ENCODE results near the gene COQ9. TPM values are rescaled to one million over a fixed set of nuclear protein-coding genes. Genes with fewer than 3 reads are reported as not detected.

Gene COQ9
- total and polyA plus RNA-seq, 2 of the 4 experiments (the other 2 are of a cell fraction) = 57.9 to 58.5 TPM

GRCh38 chr16:57464523-57464922, 17.2 kb downstream of the COQ9 start:
- Histone ChIP-seq H3K79me1 (ENCODE audit: low read depth in 1 of 2, low read length in 2 of 2) (peaks cover 17 to 48% of the 10 kb centered on the region in 2 experiments), H3K27ac (ENCODE audit: insufficient read depth, low read length) (no peak overlapping the region), H3K9me3 (ENCODE audit: control insufficient read depth, insufficient read depth, low read length) (no peaks in the 10 kb centered on the region), H3K27me3 (ENCODE audit: control insufficient read depth, insufficient read depth, low read length) (no peaks in the 10 kb centered on the region), H4K8ac (ENCODE audit: low read depth in 2 of 2, low read length in 2 of 2) (no peak overlapping the region), H2AK5ac (ENCODE audit: low read depth, low read length) (no peak overlapping the region), H4K91ac (ENCODE audit: insufficient read depth, low read depth, low read length) (no peak overlapping the region), H3K9ac (ENCODE audit: low read depth, low read length) (no peak overlapping the region), H2BK15ac (ENCODE audit: low read depth, low read length) (no peak overlapping the region), H3K4me3 (ENCODE audit: insufficient read depth, low read depth, low read length) (no peak overlapping the region), H3K23ac (ENCODE audit: low read depth, low read length) (no peak overlapping the region), H3K14ac (replicated peaks; ENCODE audit: low read depth, low read length) (no peak overlapping the region), H3K36me3 (ENCODE audit: control insufficient read depth, insufficient read depth, low read length) (peaks cover 44% of the 10 kb centered on the region), H3K9me1 (ENCODE audit: insufficient read depth, low read length) (no peaks in the 10 kb centered on the region), H2BK5ac (ENCODE audit: low read depth, low read length, poor library complexity, severe bottlenecking) (no peak overlapping the region), H3K18ac (ENCODE audit: low read depth, low read length) (no peak overlapping the region), H2AFZ (replicated peaks; ENCODE audit: low read length, poor library complexity) (no peak overlapping the region), H3K56ac (ENCODE audit: extremely low read depth, insufficient read depth, low read length) (no peak overlapping the region), H2BK20ac (ENCODE audit: low read depth, low read length) (no peak overlapping the region), H4K20me1 (ENCODE audit: insufficient read depth, low read length) (peaks cover 9% of the 10 kb centered on the region; the same call in 1 of the 2 replicates), H4K5ac (ENCODE audit: low read depth, low read length) (no peak overlapping the region), H3K4ac (ENCODE audit: low read depth, low read length) (no peak overlapping the region), H2AK9ac (replicated peaks; ENCODE audit: low read depth, low read length, poor library complexity) (no peak overlapping the region), H3K4me2 (ENCODE audit: low read depth, low read length) (no peak overlapping the region), H2BK120ac (ENCODE audit: low read depth, low read length) (no peak overlapping the region), H3K4me1 (ENCODE audit: control insufficient read depth, insufficient read depth, low read length) (peaks cover 4% of the 10 kb centered on the region)
- no TSS peak for BruUV-seq (replicated peaks)
- no peak for DNase-seq
- dilution Hi-C loops (cut with HindIII; ENCODE audit: low sequenced_read_pairs, unreplicated experiment) = no loop called here
- TF ChIP-seq POLR2A (IDR thresholded peaks at IDR 0.05; ENCODE audit: low read depth, low read length) (no peak), RCOR1 (IDR thresholded peaks at IDR 0.05; ENCODE audit: insufficient replicate concordance, low read length) (no peak), CTCF (conservative IDR thresholded peaks at IDR 0.05; ENCODE audit: low read depth, low read length) (no peak), USF2 (IDR thresholded peaks at IDR 0.05; ENCODE audit: low read depth, low read length) (no peak)
- CTCF ChIA-PET = interaction anchor here (1.6 kb wide), 1 partner anchor 55 kb away, joined by 4 read pairs; no protein-coding TSS in a partner anchor
- intact Hi-C loops (cut with micrococcal nuclease) = no loop called here
- POLR2A ChIA-PET (ENCODE audit: unreplicated experiment) = no interaction called here
- in situ Hi-C loops (cut with MboI; ENCODE audit: low sequenced_read_pairs) = no loop called here
- no peak for ATAC-seq (ENCODE audit: low read depth)
- WGBS, 2 experiments (ENCODE audit: extremely low coverage in 2 of 2, insufficient read length in 1 of 2) = no CpG with 5 or more reads among the region's 2 CpGs
